ENCODE data around the gene PEAK1.

The PEAK1 gene

DNA sequence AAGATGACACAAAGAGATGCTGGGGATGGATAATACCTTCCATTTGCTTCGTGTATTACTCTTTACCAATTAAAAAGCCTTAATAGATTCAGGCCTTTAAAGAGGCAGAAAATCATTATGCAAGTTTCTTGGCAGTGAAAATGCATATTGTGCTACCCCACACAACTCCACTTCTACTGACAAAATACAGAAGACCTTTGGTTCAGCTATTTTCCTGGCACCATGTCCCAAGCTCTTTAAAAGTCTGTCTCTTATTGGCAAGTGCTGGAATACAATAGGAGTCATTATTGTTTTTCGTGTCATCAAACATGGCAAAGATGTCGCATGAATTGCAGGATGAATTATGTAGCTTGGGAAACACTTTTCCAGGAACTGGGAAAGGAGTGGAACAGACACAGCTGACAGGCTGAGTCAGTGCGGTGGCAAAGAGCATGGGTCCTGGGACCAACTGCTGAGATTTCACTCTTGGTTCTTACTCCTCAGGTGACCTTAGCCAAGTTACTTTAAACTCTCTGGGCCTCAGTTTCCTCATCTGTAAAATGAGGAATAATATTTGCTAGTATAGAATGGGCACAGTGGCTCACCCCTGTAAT, 343.5 kb downstream of the PEAK1 start:
- DNase-seq, result no peak

DNA sequence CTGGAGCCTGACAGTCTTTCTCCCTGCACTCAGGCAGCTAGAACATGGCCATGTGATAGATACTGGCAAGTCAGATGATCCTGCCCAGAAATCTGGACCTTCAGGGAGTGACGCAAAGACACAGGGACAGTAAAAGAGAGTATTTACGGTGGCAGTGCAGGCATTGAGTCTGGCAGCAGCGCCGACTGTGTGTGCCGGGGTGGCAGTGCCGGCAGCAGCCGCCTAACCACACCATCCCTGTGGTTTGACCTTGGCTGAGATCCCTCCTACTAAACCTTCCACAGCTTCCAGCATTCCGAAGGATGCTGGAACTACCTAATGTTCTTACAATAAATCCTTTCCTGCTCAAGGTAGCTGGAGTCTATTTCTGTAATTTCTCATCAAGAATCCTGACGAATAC, 344.4 kb downstream of the PEAK1 start:
- no peak for DNase-seq

DNA sequence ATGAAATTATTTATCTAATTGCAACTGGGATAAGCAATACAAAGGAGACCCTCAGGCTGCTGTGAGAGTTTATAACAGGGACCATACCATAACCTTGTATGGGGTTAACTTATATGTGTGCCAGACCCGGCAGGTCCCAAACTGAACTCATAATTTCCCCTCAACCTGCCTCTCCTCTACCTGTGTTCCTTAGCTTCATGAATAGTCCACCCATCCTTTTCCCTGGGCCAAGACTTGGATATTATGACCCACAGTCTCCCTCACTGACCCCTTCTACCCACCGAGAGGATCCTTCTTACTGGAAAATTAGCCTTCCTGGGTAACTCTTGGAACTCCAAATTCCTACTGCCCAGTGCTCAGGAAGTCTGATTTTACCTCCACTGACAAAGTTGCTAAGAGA, 345.6 kb downstream of the PEAK1 start:
- no peak for DNase-seq

DNA sequence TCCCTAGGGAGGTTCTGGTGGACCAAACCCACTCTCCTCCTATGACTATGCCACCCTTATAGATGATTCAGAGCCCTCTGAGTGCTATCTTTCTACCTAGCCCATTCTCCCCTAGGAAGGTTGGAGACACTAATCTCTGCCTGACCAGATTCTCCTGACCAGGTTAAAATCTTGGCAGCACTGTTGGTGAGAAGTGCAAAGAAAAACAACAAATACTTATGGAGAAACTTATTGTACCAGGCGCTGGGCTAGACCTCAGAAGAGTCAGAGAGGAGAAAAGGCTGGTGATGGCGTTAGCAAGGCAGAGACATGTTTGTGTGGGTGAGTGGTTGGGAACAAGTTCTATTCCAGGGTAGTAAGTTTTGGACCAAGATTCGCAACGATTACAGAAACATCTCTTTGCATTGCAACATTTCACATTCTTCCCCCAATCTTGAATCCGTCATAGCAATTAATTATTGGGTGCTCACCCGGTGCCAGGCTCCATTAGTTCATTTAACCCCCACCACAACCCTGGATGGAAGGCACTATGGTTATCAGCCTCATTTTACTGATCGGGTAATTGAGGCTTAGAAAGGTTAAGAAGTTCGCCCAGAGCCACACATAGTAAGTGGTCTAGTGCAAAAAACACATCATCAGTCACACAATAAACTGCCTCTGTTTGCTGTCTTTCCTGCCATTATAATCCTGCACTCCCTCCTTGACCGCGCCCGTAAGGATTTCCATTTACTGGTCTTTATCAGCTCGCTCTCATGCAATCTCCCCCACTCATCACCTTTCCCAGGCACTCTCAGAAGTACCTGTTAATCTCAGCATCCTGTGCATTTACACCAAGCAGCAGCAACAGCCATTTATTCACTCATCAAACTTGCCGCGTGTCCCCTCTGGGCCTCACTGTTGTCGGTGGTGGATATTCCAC, 348.3 kb downstream of the PEAK1 start:
- DNase-seq, result no peak

DNA sequence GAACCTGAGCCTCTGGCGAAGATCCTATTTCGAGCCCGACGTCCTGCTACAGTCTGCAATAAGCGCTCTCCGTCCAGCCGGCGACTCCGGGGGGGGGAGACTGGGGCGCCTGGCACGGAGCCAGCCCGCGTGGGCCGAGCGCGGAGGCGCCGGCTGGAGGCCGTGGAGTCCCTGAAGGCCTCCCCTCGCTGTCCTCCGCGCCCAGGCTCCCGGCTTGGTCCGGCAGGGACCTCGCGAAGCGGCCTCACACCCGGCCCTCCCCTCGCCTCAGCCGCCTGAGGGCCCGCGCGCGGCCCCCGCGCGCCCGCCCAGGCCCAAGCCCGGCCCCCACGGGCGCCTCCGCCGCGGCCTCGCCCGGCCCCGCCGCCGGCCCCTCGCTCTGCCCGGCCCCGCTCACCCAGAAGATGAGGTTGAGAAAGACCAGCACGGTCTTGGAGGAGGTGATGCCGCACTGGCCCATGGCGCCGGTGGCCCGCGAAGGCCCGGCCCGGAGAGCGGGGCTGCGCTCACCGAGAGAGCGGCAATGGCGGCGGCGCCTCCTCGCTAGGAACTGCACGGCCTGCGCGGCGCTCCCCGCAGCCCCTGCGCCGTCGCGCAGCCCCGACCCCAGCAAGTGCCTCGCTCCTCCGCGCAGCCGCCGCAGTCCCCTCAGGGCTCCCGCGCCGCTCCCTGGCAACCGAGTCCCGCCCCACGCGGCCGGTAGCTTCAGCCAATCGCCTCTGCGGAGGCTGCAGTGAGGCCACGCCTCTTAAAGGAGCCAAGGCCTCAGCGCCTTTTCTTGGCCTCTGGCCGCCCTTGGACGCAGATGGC, 349.2 kb downstream of the PEAK1 start, which contains the start of gene TSPAN3:
Gene TSPAN3, minus strand, starts transcription at position 615 of the 810 bp plus-strand sequence. Its CDS starts 155 bp downstream, at position 460.
- DNase-seq, result peak; percentile 63

DNA sequence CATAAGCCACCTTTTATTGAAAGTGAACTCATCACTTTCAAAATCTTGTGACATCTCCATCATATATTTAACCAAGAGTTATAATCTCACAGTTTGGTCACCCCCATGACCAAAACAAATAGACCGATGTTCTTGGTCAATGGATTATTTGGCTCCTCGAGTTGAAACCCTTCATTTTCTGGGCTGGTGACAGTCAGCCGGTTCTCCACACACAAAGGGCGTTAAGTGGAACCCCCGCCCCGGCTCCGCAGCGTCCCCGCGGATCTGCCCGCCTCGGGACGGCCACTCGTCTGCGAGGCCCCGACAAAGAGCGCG, 349.8 kb downstream of the PEAK1 start:
- no peak for DNase-seq

DNA sequence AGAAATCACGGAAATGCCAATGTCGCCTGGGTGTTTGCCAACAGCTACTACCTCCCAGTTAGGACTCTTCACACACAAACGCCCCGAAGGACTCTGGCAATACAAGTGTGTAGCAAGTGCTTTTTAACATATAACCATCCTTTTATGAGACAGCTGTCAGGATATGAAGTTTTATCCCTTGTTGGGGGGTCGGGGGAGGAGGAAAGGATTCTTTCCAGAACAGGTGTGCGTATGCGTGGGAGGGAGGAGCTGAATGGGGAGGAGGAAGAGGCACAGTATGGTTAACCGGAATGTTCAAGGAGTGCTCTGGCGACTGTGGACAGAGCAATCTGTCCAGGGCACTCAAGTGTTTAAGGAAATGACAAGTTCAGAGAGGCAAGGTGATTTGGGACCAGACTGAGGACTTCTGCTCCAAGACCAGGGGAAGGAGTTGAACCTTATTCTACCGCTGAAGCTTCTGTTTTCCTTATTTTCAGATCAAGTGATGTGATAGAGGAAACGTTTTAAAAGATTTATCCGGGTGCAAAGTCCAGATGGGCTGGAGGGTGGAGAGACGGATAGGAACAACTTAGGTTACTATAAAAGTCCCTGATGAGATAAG, 350.3 kb downstream of the PEAK1 start:
- no peak for DNase-seq

DNA sequence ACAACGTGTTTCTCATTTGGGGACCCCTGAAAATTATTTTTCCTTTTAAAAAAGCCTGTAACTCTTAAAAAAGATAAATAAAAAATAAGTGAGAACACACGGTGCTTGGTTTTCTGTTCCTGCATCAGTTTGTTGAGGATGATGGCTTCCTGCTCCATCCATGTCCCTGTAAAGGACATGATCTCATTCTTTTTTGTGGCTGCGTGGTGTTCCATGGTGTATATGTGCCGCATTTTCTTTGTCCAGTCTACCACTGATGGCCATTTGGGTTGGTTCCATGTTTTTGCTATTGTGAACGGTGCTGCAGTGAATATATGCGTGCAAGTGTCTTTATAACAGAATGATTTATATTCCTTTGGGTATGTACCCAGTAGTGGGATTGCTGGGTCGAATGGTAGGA, 351.3 kb downstream of the PEAK1 start:
- no peak for DNase-seq

DNA sequence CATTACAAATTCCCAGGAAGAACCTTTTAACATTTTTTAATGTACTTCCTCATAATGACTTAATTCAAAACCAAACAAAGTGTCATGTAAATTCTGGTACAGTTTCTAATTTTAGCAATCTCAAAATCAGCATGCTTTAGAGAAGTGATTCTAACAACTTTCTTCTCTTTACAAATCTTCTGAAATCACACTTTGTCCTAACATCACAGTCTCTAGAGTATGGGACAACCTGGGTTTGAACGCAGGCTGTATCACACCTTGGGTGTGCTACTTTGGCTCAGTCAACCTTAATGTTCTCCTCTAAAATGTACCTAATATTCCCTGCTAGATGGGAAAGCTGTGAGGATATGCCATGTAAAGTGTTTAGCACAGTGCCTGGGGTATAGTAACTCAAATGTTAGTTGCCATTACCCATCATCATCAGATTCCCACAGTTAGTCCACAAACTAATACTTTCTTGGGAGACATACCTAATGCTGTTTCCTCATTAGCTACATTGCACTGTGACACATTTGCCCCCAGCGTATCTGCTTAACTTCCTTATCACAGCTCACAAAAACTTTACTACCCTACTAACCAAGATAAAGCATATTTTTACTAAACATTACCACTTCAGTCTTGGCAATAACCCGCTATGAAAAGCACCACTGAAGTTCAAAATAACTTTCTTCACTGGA, 352.1 kb downstream of the PEAK1 start:
- DNase-seq, result no peak

DNA sequence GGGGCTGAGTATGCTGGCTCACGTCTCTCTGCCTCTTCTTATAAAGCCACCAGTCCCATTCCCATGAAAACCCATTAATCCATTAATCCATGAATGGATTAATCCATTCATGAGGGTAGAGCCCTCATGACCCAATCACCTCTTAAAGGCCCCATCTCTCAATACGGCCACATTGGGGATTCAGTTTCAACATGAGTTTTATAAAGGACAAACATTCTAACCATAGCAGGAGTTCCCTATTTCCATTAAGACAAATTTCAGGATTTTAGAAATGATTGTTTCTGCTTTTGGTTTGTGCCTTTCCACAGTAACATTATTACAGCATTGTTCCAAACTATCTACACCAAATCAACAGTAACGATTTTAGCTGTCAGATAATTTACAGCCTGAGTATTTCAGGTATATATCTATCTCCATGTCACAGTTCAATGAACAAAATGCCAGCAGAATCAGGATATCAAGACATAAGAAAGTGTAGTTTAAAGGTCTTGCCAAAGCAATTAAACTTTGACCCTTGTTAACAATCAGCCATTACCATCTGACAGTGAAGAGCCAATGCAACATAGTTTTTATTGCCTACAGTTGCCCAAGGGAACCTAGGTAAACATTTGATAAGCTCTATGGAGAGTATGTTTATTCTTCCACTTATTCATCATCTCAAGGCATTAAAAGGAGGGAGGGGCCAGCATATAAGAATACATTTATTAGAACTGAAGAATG, 352.8 kb downstream of the PEAK1 start:
- DNase-seq, result no peak

DNA sequence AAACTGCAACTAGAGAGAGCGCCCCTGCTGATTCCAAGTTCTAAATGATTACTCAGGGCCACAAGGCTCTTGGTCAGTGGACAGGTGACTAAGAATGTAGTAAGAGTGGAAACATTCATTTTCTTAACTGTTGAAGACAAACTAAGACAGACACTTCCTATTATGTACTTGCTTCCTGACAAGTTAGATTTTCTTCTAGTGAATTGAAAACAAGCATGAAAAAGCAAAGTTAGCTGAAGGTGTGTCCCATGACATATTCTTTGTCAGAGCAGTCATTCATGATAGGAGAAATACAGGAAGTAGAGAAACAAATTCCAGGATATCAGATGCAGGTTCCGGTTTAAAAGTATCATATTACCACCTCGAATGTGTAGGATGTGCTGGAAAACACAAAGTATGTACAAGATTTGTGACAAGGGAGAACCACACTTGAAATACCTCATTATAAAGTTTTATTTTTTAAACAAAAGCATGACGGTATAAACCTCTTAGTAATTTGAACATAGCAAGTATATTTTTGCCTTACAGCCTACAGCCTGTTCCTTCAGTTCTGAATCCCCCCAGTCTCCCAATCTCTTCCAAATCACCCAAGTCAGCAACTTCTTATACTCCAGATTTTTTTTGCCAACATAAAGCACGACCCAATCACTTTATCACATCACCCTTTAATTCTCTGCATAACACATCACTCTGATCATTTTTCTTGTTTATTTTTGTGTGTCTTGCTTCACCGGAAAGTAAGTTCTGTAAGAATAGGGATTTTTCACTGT, 355.2 kb downstream of the PEAK1 start:
- DNase-seq, result no peak

DNA sequence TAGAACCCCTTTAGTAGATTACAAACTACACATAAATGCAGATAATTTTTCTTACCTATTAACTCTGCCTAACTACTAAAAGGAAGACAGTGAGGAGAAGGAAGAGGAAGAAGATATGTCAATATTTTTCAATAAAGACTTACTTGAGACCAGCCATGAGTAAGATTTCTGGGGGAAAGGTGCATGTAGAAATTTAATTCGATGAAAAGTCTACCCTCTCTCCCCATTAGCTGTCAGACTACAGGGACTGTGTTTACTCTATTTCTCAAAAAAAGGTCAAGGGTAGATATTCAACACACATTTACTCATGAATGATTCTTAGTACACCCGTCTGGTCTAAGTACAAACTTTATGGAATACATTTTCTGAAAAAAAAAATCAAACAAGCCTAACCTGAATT, 355.8 kb downstream of the PEAK1 start:
- no peak for DNase-seq

DNA sequence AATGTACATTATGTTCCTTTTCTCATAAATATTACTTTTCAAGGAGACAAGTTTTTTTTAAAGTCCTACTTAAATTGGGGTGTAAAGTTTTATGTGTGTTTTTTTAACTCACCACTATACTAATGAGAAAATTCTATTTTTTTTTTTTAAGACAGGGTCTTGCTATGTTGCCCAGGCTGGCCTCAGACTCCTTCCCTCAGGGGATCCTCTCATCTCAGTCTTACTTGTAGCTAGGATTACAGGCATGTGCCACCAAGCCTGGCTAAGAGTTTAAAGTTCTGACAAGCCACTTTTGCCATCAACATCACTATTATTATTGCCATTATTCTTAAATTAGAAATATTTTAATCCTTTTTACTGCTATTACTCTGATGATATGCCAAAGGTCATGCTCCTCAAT, 356.7 kb downstream of the PEAK1 start:
- DNase-seq, result no peak

DNA sequence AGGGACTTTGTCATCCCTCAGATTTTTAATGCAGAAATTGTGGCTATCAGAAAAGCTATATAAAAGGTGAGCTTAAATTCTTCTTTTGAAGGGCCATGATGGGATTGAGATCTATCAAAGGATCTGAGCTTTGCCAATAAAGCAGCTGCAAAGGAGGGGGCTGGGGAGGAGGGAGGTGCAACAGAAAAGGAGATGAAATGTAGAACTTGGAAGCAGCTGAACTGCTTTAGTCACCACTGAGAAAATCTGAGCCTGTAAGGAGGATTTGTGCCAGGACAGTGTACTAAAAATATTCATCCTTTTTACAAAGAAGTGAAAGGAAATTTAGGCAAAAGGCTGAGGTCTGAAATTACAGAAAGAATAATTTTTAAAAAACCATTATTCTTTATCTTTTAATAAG, 359.4 kb downstream of the PEAK1 start:
- DNase-seq, result no peak

DNA sequence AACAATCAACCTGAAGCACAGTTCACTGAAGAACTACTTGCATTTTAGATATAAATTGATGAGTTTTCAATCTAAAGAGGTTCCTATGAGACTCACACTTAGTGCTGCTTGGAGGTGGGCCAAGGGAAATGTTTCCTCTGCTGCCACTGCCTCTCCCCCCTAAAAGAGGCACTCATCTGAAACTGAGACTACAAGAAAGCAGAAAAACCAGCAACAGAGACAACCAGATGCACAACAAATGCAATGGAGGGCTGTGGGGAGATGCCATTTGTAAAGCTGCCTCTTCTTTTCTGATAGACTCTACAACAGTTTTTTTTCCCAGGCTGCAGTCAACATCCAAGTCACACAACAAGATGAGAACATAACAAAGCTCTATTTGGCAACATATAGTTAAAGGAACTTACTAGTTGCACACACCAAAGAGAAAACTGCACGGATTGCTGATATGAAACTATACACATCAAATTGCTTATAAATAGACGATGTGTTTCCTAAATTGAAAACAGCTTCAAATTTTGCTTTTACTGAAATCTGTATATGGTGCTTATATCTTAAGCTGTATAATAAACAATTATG, 360.0 kb downstream of the PEAK1 start:
- no peak for DNase-seq

DNA sequence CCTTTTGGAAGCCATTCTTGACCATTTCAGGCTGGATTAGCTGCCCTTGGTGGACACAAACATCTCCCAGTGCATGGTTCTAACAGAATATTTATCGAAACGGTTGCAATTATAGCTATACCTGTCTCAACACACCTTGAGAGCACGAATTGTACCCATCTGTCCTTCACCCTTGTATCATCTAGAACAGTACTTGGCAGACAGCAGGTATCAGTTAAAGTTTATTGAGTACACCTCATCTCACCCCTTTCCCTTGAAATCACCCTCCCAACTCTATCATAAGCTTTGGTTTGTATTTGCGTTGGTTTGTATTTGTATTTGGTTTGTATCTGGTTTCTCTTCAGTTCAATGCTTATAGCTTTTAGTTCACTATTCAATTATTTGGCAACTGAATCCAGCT, 361.4 kb downstream of the PEAK1 start:
- DNase-seq, result no peak

DNA sequence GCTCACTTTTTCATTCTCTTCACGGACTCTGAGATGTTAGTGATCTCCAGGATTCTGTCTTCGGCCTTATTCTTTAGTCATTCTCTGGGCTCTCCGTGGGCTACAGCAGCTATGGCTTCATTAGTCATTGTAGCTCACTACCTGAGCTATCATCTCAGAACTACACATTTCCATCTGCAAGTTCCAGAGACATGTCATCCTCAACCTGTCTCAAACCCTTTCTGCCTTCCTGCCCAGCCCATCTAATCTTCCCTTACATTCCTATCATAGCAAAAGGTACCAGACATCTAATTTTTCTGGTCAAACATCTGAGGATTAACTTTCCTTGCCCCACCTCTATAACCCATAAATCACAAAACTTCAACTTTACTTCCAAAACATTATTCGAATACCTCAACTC, 362.2 kb downstream of the PEAK1 start:
- no peak for DNase-seq

DNA sequence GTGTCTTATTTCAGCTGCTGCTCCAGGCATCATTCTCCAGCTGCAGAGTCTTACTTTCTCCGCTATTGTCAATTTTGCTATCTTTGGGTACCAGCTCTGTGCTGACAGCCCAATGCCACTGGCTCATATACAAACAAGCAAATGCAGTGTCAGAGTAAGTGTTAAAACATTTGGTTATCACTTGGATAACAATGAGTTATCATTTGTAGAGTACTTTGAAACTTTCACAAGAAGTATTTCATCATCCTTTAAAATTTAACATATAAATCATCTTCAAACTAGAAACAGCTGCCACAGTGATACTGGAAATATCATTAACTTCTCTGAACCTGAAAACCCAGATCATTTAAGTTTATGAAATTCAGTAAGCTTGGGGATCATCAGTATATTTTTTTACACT, 362.8 kb downstream of the PEAK1 start:
- DNase-seq, result no peak

DNA sequence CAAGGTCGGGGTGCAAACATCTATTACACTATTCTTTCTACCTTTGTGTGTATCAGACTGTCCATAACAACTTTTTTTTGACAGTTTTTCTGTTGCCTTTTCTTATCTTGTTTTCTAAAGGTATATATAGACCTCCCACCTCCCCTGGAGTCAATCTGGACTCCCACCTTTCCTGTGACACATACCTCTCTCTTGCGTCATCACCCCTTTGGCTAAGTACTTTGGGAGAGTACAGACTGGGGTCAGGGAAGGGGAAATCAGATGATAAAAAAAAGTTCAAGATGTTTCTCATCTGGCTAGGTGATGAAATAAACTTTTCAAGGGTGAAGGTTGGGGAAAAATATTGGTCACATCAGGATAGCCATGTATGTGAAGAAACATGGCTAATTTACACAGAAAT, 366.2 kb downstream of the PEAK1 start:
- DNase-seq, result no peak

DNA sequence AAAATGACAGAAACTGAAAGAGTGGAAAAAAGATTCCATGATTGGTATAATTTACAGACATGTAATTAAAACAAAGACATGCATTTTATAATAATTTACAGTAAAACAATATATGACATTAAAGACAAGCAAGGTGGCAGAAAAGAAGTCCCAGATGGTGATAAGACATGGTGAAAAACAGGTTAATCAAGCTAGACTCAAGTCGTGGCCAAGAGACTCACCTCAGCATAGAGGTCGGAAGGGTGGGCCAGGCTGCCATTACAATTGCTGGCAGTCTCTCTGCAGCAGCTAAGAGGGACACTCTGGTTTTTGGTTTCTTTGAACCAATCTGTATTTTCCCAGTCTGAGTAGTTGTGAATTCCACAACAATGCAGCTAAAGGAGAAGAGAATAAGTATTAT, 367.3 kb downstream of the PEAK1 start:
- no peak for DNase-seq
